Transverse colon (tissue), 4 donors: Measurements from ENCODE around the gene RALBP1. TPM values are rescaled to one million over a fixed set of nuclear protein-coding genes. Genes with fewer than 3 reads are reported as not detected.

ENCODE experiments used
- DNase-seq: peaks from one replicate; pipeline ENCODE4 v3.0.0-alpha.2; 2019
- H3K27ac ChIP-seq, 4 donors: fragments of 200-600 bp; sonication (generic); 2 replicates each; pipeline ENCODE4 v1.5.1; 2016 to 2018; ENCODE audit warnings: inconsistent platforms in 4 of 4
- H3K27me3 ChIP-seq: fragments of 200-600 bp; sonication (generic); 2 replicates; pipeline ENCODE4 v1.5.1; 2017; ENCODE audit warnings: inconsistent platforms
- H3K36me3 ChIP-seq, 4 donors: fragments of 200-600 bp; sonication (generic); 2 replicates each; pipeline ENCODE4 v1.5.1; 2017 to 2019; ENCODE audit warnings: inconsistent platforms in 4 of 4
- H3K4me1 ChIP-seq, 4 donors: fragments of 200-600 bp; sonication (generic); 2 replicates each; pipeline ENCODE4 v1.5.1; 2017 to 2020; ENCODE audit warnings: inconsistent platforms in 4 of 4
- H3K4me3 ChIP-seq, 4 donors: fragments of 200-600 bp; sonication (generic); 1 replicate in 1 of 4; 2 replicates in 3 of 4; pipeline versions ENCODE4 v1.5.1 to v1.6.1; 2017 to 2019; ENCODE audit warnings: inconsistent platforms in 4 of 4
- H3K9me3 ChIP-seq, 2 donors: fragments of 200-600 bp; sonication (generic); 2 replicates each; pipeline ENCODE4 v1.5.1; 2017 to 2019; ENCODE audit warnings: inconsistent platforms in 2 of 2
- EP300 ChIP-seq: sonication (generic); formaldehyde crosslinking; IDR thresholded peaks from one replicate; pipeline ENCODE4 v1.6.1; 2017; ENCODE audit warnings: antibody characterized with exemption, low read depth
- POLR2A ChIP-seq: fragments of 450-650 bp; IDR thresholded peaks from one replicate; pipeline ENCODE4 v1.6.1; 2016; ENCODE audit warnings: antibody characterized with exemption, mild to moderate bottlenecking, moderate library complexity
- POLR2AphosphoS5 ChIP-seq, 3 donors: sonication (generic); formaldehyde crosslinking; IDR thresholded peaks; one replicate each; pipeline ENCODE4 v1.6.1; 2016; ENCODE audit warnings: antibody characterized with exemption in 3 of 3
- WGBS, 2 donors: methylation state at CpG; one replicate each; pipeline ENCODE4 v1.1.5; 2018; ENCODE audit warnings: low coverage in 1 of 2; 5-methylcytosine and 5-hydroxymethylcytosine counted together
- in situ Hi-C, 4 donors: fragments of 200-750 bp; cut with MboI; loops; one replicate each; pipeline versions ENCODE4 v1.15.0 to v1.15.1; 2017; ENCODE audit warnings: low sequenced_read_pairs in 3 of 4, low pct_ligation_motif_present in 1 of 4, low pct_unique_long_range_greater_than_20kb in 1 of 4
- intact Hi-C: fragments of 100-400 bp; cut with DNase I; formaldehyde crosslinking; loops from one replicate; pipeline ENCODE4 v1.15.1; 2023; ENCODE audit warnings: low total_unique reads
- total RNA-seq, 4 donors: library from RNA; depleted of rRNA; stranded (reverse); fragments of >200 nt; gene quantifications; one replicate each; pipeline ENCODE4 v1.1.0, GENCODE V29; 2016
- TF ChIP-seq, protein P1 (sequence below), 5 experiments: fragments of 200-600 bp in 3 of 5; fragments of 450-650 bp in 2 of 5; sonication (generic) in 3 of 5; IDR thresholded peaks; 1 replicate in 2 of 5; 2 replicates in 3 of 5; pipeline ENCODE4 v1.5.1; 2016 to 2017; ENCODE audit warnings: antibody characterized with exemption in 5 of 5, inconsistent platforms in 3 of 5, mild to moderate bottlenecking in 2 of 5, moderate library complexity in 1 of 5

RALBP1 gene
- total RNA-seq = 10 to 100 TPM; 34.2 to 93.3 (median 70.6) TPM

DNA sequence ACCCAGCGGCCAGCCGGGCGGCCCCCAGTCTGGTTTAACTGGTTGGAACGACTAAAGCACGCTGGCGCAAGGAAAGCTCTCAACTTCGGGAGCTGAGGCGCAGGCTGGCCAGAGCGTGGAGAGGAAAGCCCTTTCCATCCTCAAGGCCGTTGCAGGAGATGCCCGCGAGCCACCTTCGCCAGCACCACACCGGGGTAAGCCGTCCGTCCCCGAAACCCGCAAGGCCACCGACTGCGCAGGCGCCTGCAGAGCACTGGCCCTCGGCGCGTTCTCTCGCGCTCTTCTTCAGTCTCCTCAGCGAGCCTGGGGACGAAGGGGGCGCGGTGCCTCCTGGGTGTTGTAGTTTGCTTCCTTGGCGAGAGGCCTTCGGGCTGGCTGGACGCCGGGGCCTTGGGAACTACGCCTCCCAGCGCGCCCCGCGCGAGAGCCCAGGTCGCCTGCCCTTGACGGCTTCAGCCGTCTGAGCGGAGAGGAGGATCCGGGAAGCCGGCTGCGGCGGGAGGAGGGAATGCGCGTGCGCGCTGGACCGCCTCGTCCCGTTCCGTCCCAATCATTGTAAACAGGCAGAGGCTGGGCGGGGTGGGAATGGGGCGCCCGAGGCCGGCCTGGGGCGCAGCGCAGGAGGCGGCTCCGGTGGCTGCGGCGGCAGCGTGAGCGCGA, at the start of gene RALBP1:
TSS of gene RALBP1 (plus strand) at position 531 of the 660 bp plus-strand sequence. CDS start 37,533 bp downstream, outside the sequence.
- in situ Hi-C loops (no loop called here), intact Hi-C loops (loop anchor here (10.0 kb wide), 1 partner anchor 140 kb away; the partner anchor contains the start of gene TWSG1)
- 1% methylated on average over 63 of the region's 69 CpGs; no CpG with 5 or more reads in 1 of the 2 donors for WGBS, 2 donors
- TF ChIP-seq POLR2AphosphoS5 (IDR thresholded peaks at IDR 0.05) (peak; percentile 68 to 87 (median 76)), EP300 (no peak), POLR2A (peak; percentile 87)
- TF ChIP-seq, protein P1, sequence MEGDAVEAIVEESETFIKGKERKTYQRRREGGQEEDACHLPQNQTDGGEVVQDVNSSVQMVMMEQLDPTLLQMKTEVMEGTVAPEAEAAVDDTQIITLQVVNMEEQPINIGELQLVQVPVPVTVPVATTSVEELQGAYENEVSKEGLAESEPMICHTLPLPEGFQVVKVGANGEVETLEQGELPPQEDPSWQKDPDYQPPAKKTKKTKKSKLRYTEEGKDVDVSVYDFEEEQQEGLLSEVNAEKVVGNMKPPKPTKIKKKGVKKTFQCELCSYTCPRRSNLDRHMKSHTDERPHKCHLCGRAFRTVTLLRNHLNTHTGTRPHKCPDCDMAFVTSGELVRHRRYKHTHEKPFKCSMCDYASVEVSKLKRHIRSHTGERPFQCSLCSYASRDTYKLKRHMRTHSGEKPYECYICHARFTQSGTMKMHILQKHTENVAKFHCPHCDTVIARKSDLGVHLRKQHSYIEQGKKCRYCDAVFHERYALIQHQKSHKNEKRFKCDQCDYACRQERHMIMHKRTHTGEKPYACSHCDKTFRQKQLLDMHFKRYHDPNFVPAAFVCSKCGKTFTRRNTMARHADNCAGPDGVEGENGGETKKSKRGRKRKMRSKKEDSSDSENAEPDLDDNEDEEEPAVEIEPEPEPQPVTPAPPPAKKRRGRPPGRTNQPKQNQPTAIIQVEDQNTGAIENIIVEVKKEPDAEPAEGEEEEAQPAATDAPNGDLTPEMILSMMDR (IDR thresholded peaks at IDR 0.05) = peak in 2 of 5 experiments; percentile 4 to 14
- Histone ChIP-seq H3K9me3 (no peaks in the 10 kb centered on the region), H3K27me3 (no peaks in the 10 kb centered on the region), H3K36me3 (no peaks in the 10 kb centered on the region), H3K27ac (peak within 1 kb of the TSS; percentile 95 to 96 (median 96)), H3K4me3 (peak within 1 kb of the TSS; percentile 81 to 98 (median 86)), H3K4me1 (peaks cover 7 to 24% (median 16%) of the 10 kb centered on the region in 4 donors)
- DNase-seq = peak; percentile 100

DNA sequence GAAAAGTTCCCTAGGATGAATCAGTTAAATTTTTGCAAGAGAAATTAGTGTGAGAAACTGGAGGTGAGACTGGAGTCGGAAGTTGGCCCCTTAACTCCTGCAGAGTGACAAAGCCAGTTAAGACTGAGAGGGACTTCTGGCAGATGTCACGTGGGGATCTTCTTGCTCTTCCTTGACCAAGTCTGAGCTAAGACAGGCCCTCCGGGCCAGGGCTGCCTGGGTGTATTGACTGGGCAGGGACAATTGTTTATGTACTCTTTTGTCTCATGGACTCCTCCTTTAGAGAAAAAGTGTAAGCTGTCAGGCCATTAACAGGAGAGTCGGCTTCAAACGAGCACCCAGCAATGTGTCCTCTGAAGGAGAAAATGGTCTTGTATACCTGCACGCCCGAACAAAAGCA, 48.6 kb upstream of the RALBP1 start:
- Histone ChIP-seq H3K27me3 (no peaks in the 10 kb centered on the region), H3K27ac (no peak overlapping the region), H3K36me3 (no peaks in the 10 kb centered on the region), H3K4me1 (peaks cover 0 to 4% (median 2%) of the 10 kb centered on the region in 4 donors), H3K9me3 (no peaks in the 10 kb centered on the region), H3K4me3 (no peak overlapping the region)
- TF ChIP-seq, protein P1 (IDR thresholded peaks at IDR 0.05) = no peak
- no peak for TF ChIP-seq POLR2A
- TF ChIP-seq POLR2AphosphoS5 (IDR thresholded peaks at IDR 0.05) = no peak
- no peak for TF ChIP-seq EP300
- intact Hi-C loops (no loop called here), in situ Hi-C loops (no loop called here)
- DNase-seq = no peak
- 91 to 100% methylated on average over 1 to 7 of the region's 7 CpGs for WGBS, 2 donors

DNA sequence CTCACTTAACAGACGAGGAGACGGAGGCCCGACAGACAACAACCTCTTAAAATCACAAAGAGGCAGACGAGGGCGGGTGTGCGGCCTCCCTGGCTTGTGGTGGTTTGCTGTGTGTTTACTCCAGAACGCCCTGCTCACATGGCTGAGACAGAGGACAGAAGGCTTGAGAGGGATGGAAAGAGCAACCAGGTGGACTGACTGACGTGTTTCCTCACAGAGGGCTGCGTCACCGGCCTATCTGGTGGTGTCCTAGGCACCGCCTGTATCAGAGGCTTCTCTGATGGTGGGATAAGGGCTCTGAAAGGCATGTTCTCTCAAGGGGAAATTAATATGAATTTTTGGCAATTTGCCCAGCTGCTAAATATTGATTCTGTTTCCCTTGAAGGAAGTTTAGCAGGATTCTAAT, 47.0 kb upstream of the RALBP1 start:
- Histone ChIP-seq H3K4me3 (no peak overlapping the region), H3K9me3 (no peaks in the 10 kb centered on the region), H3K36me3 (no peaks in the 10 kb centered on the region), H3K4me1 (peaks cover 0 to 3% (median 0%) of the 10 kb centered on the region in 4 donors), H3K27ac (no peak overlapping the region), H3K27me3 (no peaks in the 10 kb centered on the region)
- intact Hi-C loops (no loop called here), in situ Hi-C loops (no loop called here)
- TF ChIP-seq, protein P1 (IDR thresholded peaks at IDR 0.05) = no peak
- TF ChIP-seq POLR2AphosphoS5 (IDR thresholded peaks at IDR 0.05) = no peak
- TF ChIP-seq EP300 = no peak
- no peak for TF ChIP-seq POLR2A
- 82 to 95% methylated on average over 7 to 11 of the region's 11 CpGs for WGBS, 2 donors
- DNase-seq = no peak

GRCh38 chr18:9428862-9429661, 46.3 kb upstream of the RALBP1 start:
- no peak for DNase-seq
- no peak for TF ChIP-seq POLR2AphosphoS5 (IDR thresholded peaks at IDR 0.05)
- TF ChIP-seq POLR2A = no peak
- TF ChIP-seq EP300 = no peak
- TF ChIP-seq, protein P1 (IDR thresholded peaks at IDR 0.05) = no peak
- no peaks in the 10 kb centered on the region for H3K36me3 ChIP-seq
- in situ Hi-C loops (no loop called here), intact Hi-C loops (no loop called here)
- no peaks in the 10 kb centered on the region for H3K9me3 ChIP-seq
- no peaks in the 10 kb centered on the region for H3K4me1 ChIP-seq
- no peaks in the 10 kb centered on the region for H3K27me3 ChIP-seq
- H3K27ac ChIP-seq = peak overlapping the region in 1 of 4 donors; percentile 8
- no peak overlapping the region for H3K4me3 ChIP-seq
- WGBS, 2 donors = 94 to 100% methylated on average over 4 to 6 of the region's 6 CpGs
